ENCODE results near the gene SOS1.

GRCh38 chr2:38933653-38934052, 187.2 kb downstream of the SOS1 start:
- TF ChIP-seq CTCF (IDR thresholded peaks at IDR 0.05; ENCODE audit: low read depth, low read length, poor library complexity, severe bottlenecking), result no peak
- TF ChIP-seq EZH2phosphoT487 (IDR thresholded peaks at IDR 0.05; ENCODE audit: borderline replicate concordance, low read length), result no peak
